OCI-LY7 (cell line): Measurements from ENCODE around the gene TMEM234.

Experiments used
- CTCF ChIP-seq: fragments of 200-600 bp; sonication (generic); conservative IDR thresholded peaks from 2 replicates; pipeline ENCODE4 v1.5.1; 2014; ENCODE audit warnings: mild to moderate bottlenecking, antibody characterized with exemption, low read length, moderate library complexity, mixed read lengths
- EZH2phosphoT487 ChIP-seq: fragments of 200-600 bp; sonication (generic); IDR thresholded peaks from 2 replicates; pipeline ENCODE4 v1.6.1; 2018; ENCODE audit warnings: low read depth, borderline replicate concordance, mild to moderate bottlenecking, mixed run types, antibody characterized with exemption, low read length, moderate library complexity, mixed read lengths

GRCh38 chr1:32263744-32264143, 41.6 kb upstream of the TMEM234 start:
- no peak for TF ChIP-seq CTCF
- no peak for TF ChIP-seq EZH2phosphoT487
